ENCODE data around the gene VWA7.

- TF ChIP-seq CTCF (IDR thresholded peaks at IDR 0.05) (no peak), POLR2A (IDR thresholded peaks at IDR 0.05) (no peak)
These were observed 15.8 kb downstream of the VWA7 start for GRCh38 chr6:31761343-31761742.

All from heart left ventricle (tissue), 13 donors.